Neural progenitor cell (in vitro differentiated cells): ENCODE measurements around the gene SEMA6A.

ENCODE experiments used
- EZH2 ChIP-seq: fragments of 200-600 bp; sonication (generic); IDR thresholded peaks from 2 replicates; pipeline ENCODE4 v1.6.1; 2017; ENCODE audit warnings: antibody characterized with exemption, mild to moderate bottlenecking, moderate library complexity
- TF ChIP-seq, protein P1 (sequence below): fragments of 200-600 bp; sonication (generic); IDR thresholded peaks from 2 replicates; pipeline ENCODE4 v1.5.1; 2017; ENCODE audit warnings: antibody characterized with exemption, mild to moderate bottlenecking

DNA sequence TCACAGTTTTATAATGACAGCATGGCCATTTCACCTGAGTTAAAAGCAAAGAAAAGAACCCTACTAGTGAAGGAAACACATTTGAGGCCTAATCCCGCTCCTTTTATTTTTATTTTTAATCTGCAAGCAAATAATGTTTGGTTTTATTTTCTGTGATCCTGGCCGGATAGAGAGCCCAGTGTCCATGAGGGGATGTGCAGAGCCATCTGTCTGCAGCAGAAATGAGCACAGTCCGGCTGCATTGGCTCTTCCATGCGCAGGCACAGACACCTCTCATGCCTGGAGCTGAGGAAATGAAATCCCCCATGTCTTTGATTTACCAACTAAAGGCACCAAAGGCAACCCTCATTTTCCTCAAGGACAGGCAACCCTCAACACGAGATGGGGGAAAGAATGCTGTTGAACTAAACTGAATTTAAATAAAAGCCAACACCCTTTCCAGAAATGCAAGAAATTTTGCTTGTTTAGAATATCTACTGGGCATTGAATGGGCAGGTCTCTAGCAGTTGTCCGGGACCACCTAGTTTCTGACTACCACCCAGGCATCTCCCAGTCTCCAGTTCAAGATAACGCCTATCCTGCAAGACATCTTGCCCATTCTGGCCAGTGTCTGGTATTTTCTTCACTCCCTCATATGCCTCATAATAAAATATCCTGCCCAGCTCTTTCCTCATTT is 47.9 kb upstream of the SEMA6A start:
- TF ChIP-seq, protein P1, sequence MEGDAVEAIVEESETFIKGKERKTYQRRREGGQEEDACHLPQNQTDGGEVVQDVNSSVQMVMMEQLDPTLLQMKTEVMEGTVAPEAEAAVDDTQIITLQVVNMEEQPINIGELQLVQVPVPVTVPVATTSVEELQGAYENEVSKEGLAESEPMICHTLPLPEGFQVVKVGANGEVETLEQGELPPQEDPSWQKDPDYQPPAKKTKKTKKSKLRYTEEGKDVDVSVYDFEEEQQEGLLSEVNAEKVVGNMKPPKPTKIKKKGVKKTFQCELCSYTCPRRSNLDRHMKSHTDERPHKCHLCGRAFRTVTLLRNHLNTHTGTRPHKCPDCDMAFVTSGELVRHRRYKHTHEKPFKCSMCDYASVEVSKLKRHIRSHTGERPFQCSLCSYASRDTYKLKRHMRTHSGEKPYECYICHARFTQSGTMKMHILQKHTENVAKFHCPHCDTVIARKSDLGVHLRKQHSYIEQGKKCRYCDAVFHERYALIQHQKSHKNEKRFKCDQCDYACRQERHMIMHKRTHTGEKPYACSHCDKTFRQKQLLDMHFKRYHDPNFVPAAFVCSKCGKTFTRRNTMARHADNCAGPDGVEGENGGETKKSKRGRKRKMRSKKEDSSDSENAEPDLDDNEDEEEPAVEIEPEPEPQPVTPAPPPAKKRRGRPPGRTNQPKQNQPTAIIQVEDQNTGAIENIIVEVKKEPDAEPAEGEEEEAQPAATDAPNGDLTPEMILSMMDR = no peak
- no peak for TF ChIP-seq EZH2
